A549 (cell line): ENCODE results near the gene FAR2. TPM values are rescaled to one million over a fixed set of nuclear protein-coding genes. Genes with fewer than 3 reads are reported as not detected.

Experiments
- ATAC-seq, 2 experiments: fragments of 200-7000 bp in 1 of 2; fragments of >200 bp in 1 of 2; cut with Nextera tagmentation in 1 of 2; cut with Tn5 transposase in 1 of 2; 3 replicates each; pipeline versions ENCODE4 v1.8.0 to v1.9.1; 2018 to 2020; ENCODE audit warnings: mild to moderate bottlenecking in 1 of 2, moderate library complexity in 1 of 2
- CTCF ChIA-PET: fragments of 300-600 bp; sonication (Branson Sonifier 250); formaldehyde crosslinking; extraction: SDS; loops from one replicate; lab custom pipeline; 2021; ENCODE audit warnings: antibody characterized with exemption, inconsistent platforms; lab: Yijun Ruan, JAX
- POLR2A ChIA-PET: fragments of 350-600 bp; formaldehyde crosslinking; extraction: SDS; loops from one replicate; lab custom pipeline; 2021; ENCODE audit warnings: antibody characterized with exemption, inconsistent platforms; lab: Yijun Ruan, JAX
- DNase-seq, 2 experiments: peaks; one replicate each; pipeline versions ENCODE4 v3.0.0 to v3.0.0-alpha.2; 2011 to 2016; ENCODE audit warnings: low read depth in 1 of 2, low spot score in 1 of 2
- FAIRE-seq: peaks from 2 replicates; lab custom pipeline; 2011; peaks lifted over from hg19 to GRCh38; lab: Jason Lieb, UNC
- H3K27ac ChIP-seq, 2 experiments: fragments of >200 bp; sonication (Bioruptor Twin); formaldehyde crosslinking; 3 replicates each; pipeline ENCODE4 v1.5.1; 2016 to 2017
- H3K4me1 ChIP-seq: fragments of >200 bp; sonication (Bioruptor Twin); formaldehyde crosslinking; 3 replicates; pipeline ENCODE4 v1.6.1; 2016
- H3K4me2 ChIP-seq: fragments of >200 bp; sonication (Bioruptor Twin); formaldehyde crosslinking; 3 replicates; pipeline ENCODE4 v1.6.1; 2016
- H3K4me3 ChIP-seq: fragments of >200 bp; sonication (Bioruptor Twin); formaldehyde crosslinking; 3 replicates; pipeline ENCODE4 v1.5.1; 2016
- H3K9me3 ChIP-seq: fragments of >200 bp; sonication (Bioruptor Twin); formaldehyde crosslinking; 3 replicates; pipeline ENCODE4 v1.6.1; 2016
- CBX2 ChIP-seq: fragments of 200-600 bp; sonication (generic); IDR thresholded peaks from 2 replicates; pipeline ENCODE4 v1.6.1; 2016; ENCODE audit warnings: low read depth, mild to moderate bottlenecking, borderline replicate concordance
- CHD2 ChIP-seq: fragments of 150-350 bp; IDR thresholded peaks from 2 replicates; pipeline ENCODE4 v1.6.1; 2014; ENCODE audit warnings: low read length; ENCODE audit not compliant: partially characterized antibody
- CHD4 ChIP-seq: fragments of 200-600 bp; sonication (generic); IDR thresholded peaks from 2 replicates; pipeline ENCODE4 v1.6.1; 2016; ENCODE audit warnings: antibody characterized with exemption, mild to moderate bottlenecking, borderline replicate concordance
- CTCF ChIP-seq: fragments of >200 bp; sonication (Bioruptor Twin); formaldehyde crosslinking; IDR thresholded peaks from 3 replicates; pipeline ENCODE4 v1.5.1; 2016
- EHMT2 ChIP-seq: fragments of 200-600 bp; sonication (generic); IDR thresholded peaks from 2 replicates; pipeline ENCODE4 v1.6.1; 2016; ENCODE audit warnings: antibody characterized with exemption, low read depth, mild to moderate bottlenecking, moderate library complexity
- FOSB ChIP-seq: fragments of 250-450 bp; sonication (Bioruptor Pico); IDR thresholded peaks from 2 replicates; pipeline ENCODE4 v1.5.0; 2020; ENCODE audit warnings: mild to moderate bottlenecking, moderate library complexity
- FOSL2 ChIP-seq, 2 experiments: fragments of 450-650 bp in 1 of 2; fragments of >200 bp in 1 of 2; sonication (Bioruptor Twin) in 1 of 2; formaldehyde crosslinking; IDR thresholded peaks; 2 replicates each; pipeline versions ENCODE4 v1.5.0 to v1.6.1; 2016 to 2020; ENCODE audit warnings: mild to moderate bottlenecking in 1 of 2, moderate library complexity in 1 of 2
- FOXS1 ChIP-seq: fragments of 250-450 bp; sonication (Bioruptor Pico); IDR thresholded peaks from 2 replicates; pipeline ENCODE4 v1.5.0; 2020; ENCODE audit warnings: mild to moderate bottlenecking, moderate library complexity
- HOXA7 ChIP-seq: fragments of 250-450 bp; sonication (Bioruptor Pico); IDR thresholded peaks from 2 replicates; pipeline ENCODE4 v1.5.0; 2020; ENCODE audit warnings: mild to moderate bottlenecking, moderate library complexity
- HOXB5 ChIP-seq: fragments of 250-450 bp; sonication (Bioruptor Pico); IDR thresholded peaks from 2 replicates; pipeline ENCODE4 v1.5.0; 2020; ENCODE audit warnings: mild to moderate bottlenecking, moderate library complexity
- RAD21 ChIP-seq, 2 experiments: fragments of >200 bp in 1 of 2; sonication (Bioruptor Twin) in 1 of 2; formaldehyde crosslinking in 1 of 2; IDR thresholded peaks in 1 of 2; conservative IDR thresholded peaks in 1 of 2; 2 replicates in 1 of 2; 3 replicates in 1 of 2; pipeline ENCODE4 v1.6.1; 2012 to 2018; ENCODE audit warnings: inconsistent platforms in 1 of 2
- REST ChIP-seq: fragments of 200-600 bp; sonication (generic); IDR thresholded peaks from 2 replicates; pipeline ENCODE4 v1.6.1; 2016; ENCODE audit warnings: antibody characterized with exemption, mild to moderate bottlenecking, moderate library complexity
- SMC3 ChIP-seq: fragments of >200 bp; sonication (Bioruptor Twin); formaldehyde crosslinking; IDR thresholded peaks from 3 replicates; pipeline ENCODE4 v1.6.1; 2018; ENCODE audit warnings: inconsistent platforms
- TP53 ChIP-seq: fragments of 250-450 bp; sonication (Bioruptor Pico); IDR thresholded peaks from 2 replicates; pipeline ENCODE4 v1.5.0; 2021; ENCODE audit warnings: mild to moderate bottlenecking, moderate library complexity
- ZFP36 ChIP-seq: fragments of 450-650 bp; IDR thresholded peaks from 2 replicates; pipeline ENCODE4 v1.6.1; 2014; ENCODE audit warnings: borderline replicate concordance; ENCODE audit not compliant: partially characterized antibody
- ZSCAN20 ChIP-seq: fragments of 250-450 bp; sonication (Bioruptor Pico); IDR thresholded peaks from 2 replicates; pipeline ENCODE4 v1.8.0; 2022; ENCODE audit warnings: mild to moderate bottlenecking, moderate library complexity
- WGBS: methylation state at CpG from one replicate; pipeline ENCODE4 v1.1.6; 2017; ENCODE audit errors: missing lambda C conversion rate; 5-methylcytosine and 5-hydroxymethylcytosine counted together
- polyA plus RNA-seq, 4 experiments: library from polyadenylated mRNA; depleted of rRNA in 3 of 4; stranded (reverse); fragments of >200 nt; fragmentation: RNase III in 1 of 4; extraction: RNeasy Plus Mini Kit Qiagen cat#74134 plus additional on column Dnase treatment in 1 of 4; gene quantifications; 2 replicates in 3 of 4; 3 replicates in 1 of 4; pipeline ENCODE4 v1.2.3, GENCODE V29; 2011 to 2017

Gene FAR2
- polyA plus RNA-seq, 2 of the 4 experiments (the other 2 are of a cell fraction): 0.06 TPM; not detected in 1

- Histone ChIP-seq H3K4me3 (no peak overlapping the region), H3K9me3 (no peaks in the 10 kb centered on the region), H3K27ac (no peak overlapping the region), H3K4me2 (peak overlapping the region; percentile 40; the same call in 2 of the 3 replicates), H3K4me1 (no peaks in the 10 kb centered on the region)
- FAIRE-seq (no peak), DNase-seq (peak; percentile 24 to 69), ATAC-seq (peak; percentile 98)
- CTCF ChIA-PET: interaction anchor here (0.5 to 2.2 kb wide), 9 partner anchors 10 to 1579 kb away, joined by 3 to 9 read pairs (median 4); no protein-coding TSS in a partner anchor
- 27% methylated on average over 8 of the region's 8 CpGs for WGBS
- TF ChIP-seq RAD21 (conservative IDR thresholded peaks at IDR 0.05 in 1 of 2, IDR thresholded peaks at IDR 0.05 in 1 of 2): peak; percentile 69 to 74
- TF ChIP-seq CTCF: peak; percentile 70
- TF ChIP-seq ZFP36: no peak
- no peak for TF ChIP-seq FOXS1 (CRISPR knock-in tag)
- TF ChIP-seq SMC3: peak; percentile 52
- POLR2A ChIA-PET: no interaction called here
Measured at GRCh38 chr12:29317556-29318363, 168.7 kb downstream of the FAR2 start.

GRCh38 chr12:29320295-29321085, 171.4 kb downstream of the FAR2 start:
- 58% methylated on average over 2 of the region's 2 CpGs for WGBS
- H3K4me3 ChIP-seq: no peak overlapping the region
- no peaks in the 10 kb centered on the region for H3K4me1 ChIP-seq
- H3K9me3 ChIP-seq: no peaks in the 10 kb centered on the region
- H3K4me2 ChIP-seq: no peak overlapping the region
- peak in 1 of 2 experiments; percentile 43; a peak in 2 of 6 replicates for ATAC-seq
- TF ChIP-seq HOXA7: no peak
- no peak for TF ChIP-seq ZSCAN20 (CRISPR knock-in tag)
- no peak for TF ChIP-seq SMC3
- TF ChIP-seq CHD4: no peak
- no peak for FAIRE-seq
- peak in 1 of 2 experiments; percentile 2 for DNase-seq
- ChIA-PET CTCF (interaction anchor here (0.7 to 2.0 kb wide), 3 partner anchors 11 to 244 kb away, joined by 3 to 8 read pairs (median 8); no protein-coding TSS in a partner anchor), POLR2A (no interaction called here)
- no peak overlapping the region for H3K27ac ChIP-seq

- ChIA-PET CTCF (interaction anchor here (0.6 to 2.0 kb wide), 2 partner anchors 13 to 1138 kb away, joined by 4 to 8 read pairs; no protein-coding TSS in a partner anchor), POLR2A (no interaction called here)
- no peaks in the 10 kb centered on the region for H3K4me1 ChIP-seq
- 67% methylated on average over 3 of the region's 3 CpGs for WGBS
- H3K9me3 ChIP-seq: no peaks in the 10 kb centered on the region
- ATAC-seq (no peak), FAIRE-seq (no peak), DNase-seq (no peak)
- TF ChIP-seq FOXS1 (CRISPR knock-in tag): no peak
- no peak for TF ChIP-seq EHMT2
- no peak for TF ChIP-seq FOSL2 (IDR thresholded peaks at IDR 0.05)
- TF ChIP-seq FOSL2 (CRISPR knock-in tag; IDR thresholded peaks at IDR 0.05): no peak
- TF ChIP-seq REST: no peak
- no peak for TF ChIP-seq FOSB
- no peak for TF ChIP-seq CHD2
- no peak for TF ChIP-seq TP53 (CRISPR knock-in tag)
- no peak for TF ChIP-seq CHD4
- TF ChIP-seq HOXB5: no peak
- TF ChIP-seq CBX2: no peak
- no peak overlapping the region for H3K27ac ChIP-seq
- H3K4me3 ChIP-seq: no peak overlapping the region
- no peak overlapping the region for H3K4me2 ChIP-seq
Measured at GRCh38 chr12:29322157-29322556, 173.1 kb downstream of the FAR2 start.
